H1 (cell line): ENCODE results near the gene GALNT1. TPM values are rescaled to one million over a fixed set of nuclear protein-coding genes. Genes with fewer than 3 reads are reported as not detected.

ENCODE experiments used
- CTCF ChIA-PET: fragments of 300-600 bp; sonication (Branson Sonifier 250); formaldehyde crosslinking; loops from one replicate; lab custom pipeline; 2021; ENCODE audit not compliant: partially characterized antibody; lab: Charles Lee
- POLR2A ChIA-PET: fragments of 300-600 bp; sonication (Branson Sonifier 250); formaldehyde crosslinking; loops from one replicate; lab custom pipeline; 2021; ENCODE audit warnings: inconsistent platforms; ENCODE audit not compliant: partially characterized antibody; lab: Charles Lee
- DNase-seq, 2 experiments: peaks; one replicate each; pipeline versions ENCODE4 v3.0.0 to v3.0.0-alpha.2; 2010 to 2022; ENCODE audit warnings: low spot score in 2 of 2, low read depth in 1 of 2, mixed read lengths in 1 of 2
- FAIRE-seq: peaks from 2 replicates; lab custom pipeline; 2011; peaks lifted over from hg19 to GRCh38; lab: Jason Lieb, UNC
- H2AFZ ChIP-seq: 2 replicates; pipeline ENCODE4 v1.8.1; 2012; ENCODE audit warnings: low read length, inconsistent platforms
- H2AK5ac ChIP-seq: 2 replicates; pipeline ENCODE4 v1.6.1; 2013; ENCODE audit warnings: low read depth, low read length
- H2BK120ac ChIP-seq: replicated peaks from 2 replicates; pipeline ENCODE3; 2013; ENCODE audit warnings: low read depth, low read length, inconsistent platforms
- H2BK12ac ChIP-seq: 2 replicates; pipeline ENCODE4 v1.6.1; 2013; ENCODE audit warnings: low read depth, low read length
- H2BK15ac ChIP-seq: 2 replicates; pipeline ENCODE4 v1.6.1; 2013; ENCODE audit warnings: low read length
- H2BK20ac ChIP-seq: 2 replicates; pipeline ENCODE4 v1.6.1; 2013; ENCODE audit warnings: low read length
- H2BK5ac ChIP-seq: 2 replicates; pipeline ENCODE4 v1.6.1; 2013; ENCODE audit warnings: low read depth, low read length
- H3K14ac ChIP-seq: 2 replicates; pipeline ENCODE4 v1.6.1; 2013; ENCODE audit warnings: inconsistent platforms; ENCODE audit not compliant: insufficient read length
- H3K18ac ChIP-seq: 2 replicates; pipeline ENCODE4 v1.6.1; 2013; ENCODE audit warnings: low read length; ENCODE audit errors: extremely low read depth
- H3K23ac ChIP-seq: 2 replicates; pipeline ENCODE4 v1.6.1; 2013; ENCODE audit warnings: inconsistent platforms; ENCODE audit not compliant: insufficient read length
- H3K23me2 ChIP-seq: 2 replicates; pipeline ENCODE4 v1.6.1; 2013; ENCODE audit warnings: low read depth, low read length
- H3K27ac ChIP-seq: 2 replicates; pipeline ENCODE4 v1.6.1; 2011; ENCODE audit warnings: low read depth, low read length, inconsistent platforms
- H3K27me3 ChIP-seq, 4 experiments: replicated peaks in 1 of 4; 1 replicate in 1 of 4; 2 replicates in 3 of 4; pipeline versions ENCODE4 v1.6.1 to v1.8.1; 2011 to 2013; ENCODE audit warnings: low read length in 3 of 4, mild to moderate bottlenecking in 3 of 4, inconsistent platforms in 2 of 4, mixed read lengths in 2 of 4, moderate library complexity in 1 of 4; ENCODE audit not compliant: control insufficient read depth in 3 of 4, insufficient read depth in 3 of 4; ENCODE audit errors: extremely low read depth in 1 of 4
- H3K36me3 ChIP-seq, 4 experiments: 2 replicates each; pipeline versions ENCODE4 v1.6.1 to v1.8.1; 2011 to 2013; ENCODE audit warnings: mild to moderate bottlenecking in 4 of 4, low read length in 3 of 4, moderate library complexity in 2 of 4, control low read depth in 1 of 4, inconsistent platforms in 1 of 4; ENCODE audit not compliant: insufficient read depth in 4 of 4, control insufficient read depth in 2 of 4
- H3K4ac ChIP-seq: replicated peaks from 2 replicates; pipeline ENCODE3; 2013; ENCODE audit warnings: low read length, low read depth, mixed read lengths, inconsistent platforms; ENCODE audit not compliant: insufficient read length
- H3K4me1 ChIP-seq, 4 experiments: replicated peaks in 1 of 4; 1 replicate in 1 of 4; 2 replicates in 3 of 4; pipeline versions ENCODE4 v1.6.1 to v1.8.1; 2011 to 2013; ENCODE audit warnings: low read length in 3 of 4, inconsistent platforms in 2 of 4, mixed read lengths in 1 of 4; ENCODE audit not compliant: insufficient read depth in 4 of 4, control insufficient read depth in 3 of 4
- H3K4me2 ChIP-seq, 2 experiments: 2 replicates each; pipeline versions ENCODE4 v1.6.1 to v1.8.1; 2011 to 2013; ENCODE audit warnings: low read depth in 2 of 2, low read length in 2 of 2, control low read depth in 1 of 2, inconsistent platforms in 1 of 2, mild to moderate bottlenecking in 1 of 2; ENCODE audit not compliant: insufficient read depth in 1 of 2
- H3K4me3 ChIP-seq, 4 experiments: fragments of 200-600, 300-600 bp in 1 of 4; sonication (generic), shearing (Covaris generic), sonication (Bioruptor Twin) in 1 of 4; 2 replicates each; pipeline versions ENCODE4 v1.5.1 to v1.8.1; 2011 to 2016; ENCODE audit warnings: low read length in 4 of 4, low read depth in 3 of 4, control low read depth in 2 of 4, inconsistent platforms in 2 of 4, mild to moderate bottlenecking in 2 of 4, mixed read lengths in 1 of 4, moderate library complexity in 1 of 4; ENCODE audit not compliant: insufficient read depth in 2 of 4; ENCODE audit errors: extremely low read depth in 1 of 4
- H3K56ac ChIP-seq: replicated peaks from 2 replicates; pipeline ENCODE3; 2013; ENCODE audit warnings: low read depth, mild to moderate bottlenecking, mixed read lengths, low read length, inconsistent platforms; ENCODE audit not compliant: insufficient read length
- H3K79me1 ChIP-seq: 2 replicates; pipeline ENCODE4 v1.6.1; 2013; ENCODE audit warnings: low read depth, low read length, control low read depth
- H3K79me2 ChIP-seq, 2 experiments: 2 replicates each; pipeline versions ENCODE4 v1.6.1 to v1.8.1; 2012 to 2013; ENCODE audit warnings: low read length in 2 of 2, mild to moderate bottlenecking in 2 of 2, inconsistent platforms in 1 of 2; ENCODE audit not compliant: insufficient read depth in 2 of 2, control insufficient read depth in 1 of 2
- H3K9ac ChIP-seq, 4 experiments: replicated peaks in 1 of 4; 1 replicate in 1 of 4; 2 replicates in 3 of 4; pipeline versions ENCODE4 v1.6.1 to v1.8.1; 2011 to 2013; ENCODE audit warnings: low read depth in 3 of 4, low read length in 3 of 4, control low read depth in 2 of 4, mild to moderate bottlenecking in 2 of 4, moderate library complexity in 2 of 4, inconsistent platforms in 1 of 4; ENCODE audit errors: extremely low read depth in 1 of 4
- H3K9me3 ChIP-seq, 2 experiments: 2 replicates each; pipeline versions ENCODE4 v1.6.1 to v1.8.1; 2012 to 2013; ENCODE audit warnings: mild to moderate bottlenecking in 2 of 2, moderate library complexity in 2 of 2, control low read depth in 1 of 2, inconsistent platforms in 1 of 2, low read depth in 1 of 2, low read length in 1 of 2, mixed read lengths in 1 of 2; ENCODE audit not compliant: insufficient read depth in 2 of 2
- H4K20me1 ChIP-seq, 2 experiments: replicated peaks in 1 of 2; 2 replicates each; pipeline versions ENCODE3 to v1.8.1; 2011 to 2013; ENCODE audit warnings: inconsistent platforms in 2 of 2, low read length in 2 of 2, mild to moderate bottlenecking in 1 of 2; ENCODE audit not compliant: insufficient read depth in 2 of 2, control insufficient read depth in 1 of 2
- H4K5ac ChIP-seq: 2 replicates; pipeline ENCODE4 v1.6.1; 2013; ENCODE audit warnings: low read length, low read depth, mixed read lengths, inconsistent platforms; ENCODE audit not compliant: insufficient read length
- H4K8ac ChIP-seq: 2 replicates; pipeline ENCODE4 v1.8.0; 2013; ENCODE audit warnings: mild to moderate bottlenecking, moderate library complexity, low read length, inconsistent platforms; ENCODE audit not compliant: insufficient read depth; ENCODE audit errors: extremely low read depth
- H4K91ac ChIP-seq: replicated peaks from 2 replicates; pipeline ENCODE3; 2013; ENCODE audit warnings: low read length, mixed read lengths, inconsistent platforms; ENCODE audit not compliant: insufficient read length
- CTCF ChIP-seq, 3 experiments: IDR thresholded peaks; 1 replicate in 2 of 3; 2 replicates in 1 of 3; pipeline versions ENCODE4 v1.5.1 to v1.6.1; 2011; ENCODE audit warnings: low read length in 3 of 3, mild to moderate bottlenecking in 3 of 3, inconsistent platforms in 2 of 3, low read depth in 1 of 3, moderate library complexity in 1 of 3; ENCODE audit not compliant: insufficient read depth in 1 of 3; ENCODE audit errors: control extremely low read depth in 1 of 3
- EZH2 ChIP-seq: fragments of 200-600 bp; sonication (generic); IDR thresholded peaks from 2 replicates; pipeline ENCODE4 v1.7.1; 2012; ENCODE audit warnings: low read depth, mild to moderate bottlenecking, moderate library complexity, low read length, inconsistent platforms; ENCODE audit not compliant: severe bottlenecking
- KDM4A ChIP-seq: IDR thresholded peaks from one replicate; pipeline ENCODE4 v1.7.1; 2012; ENCODE audit warnings: low read depth, mild to moderate bottlenecking, moderate library complexity, low read length, inconsistent platforms; ENCODE audit not compliant: severe bottlenecking
- MAFK ChIP-seq: IDR thresholded peaks from 2 replicates; pipeline ENCODE4 v1.6.1; 2012; ENCODE audit warnings: low read depth, mild to moderate bottlenecking, improper control_type of control experiment, low read length
- POLR2AphosphoS5 ChIP-seq: IDR thresholded peaks from 2 replicates; pipeline ENCODE4 v1.6.1; 2011; ENCODE audit warnings: low read depth, low read length
- SP1 ChIP-seq: IDR thresholded peaks from 2 replicates; pipeline ENCODE4 v1.6.1; 2011; ENCODE audit warnings: low read depth, low read length
- SP2 ChIP-seq: IDR thresholded peaks from 2 replicates; pipeline ENCODE4 v1.6.1; 2012; ENCODE audit warnings: mild to moderate bottlenecking, low read length, inconsistent platforms
- SP4 ChIP-seq: IDR thresholded peaks from 2 replicates; pipeline ENCODE4 v1.6.1; 2012; ENCODE audit warnings: low read length, inconsistent platforms
- SRF ChIP-seq: IDR thresholded peaks from 2 replicates; pipeline ENCODE4 v1.6.1; 2011; ENCODE audit warnings: mild to moderate bottlenecking, low read depth, low read length, moderate library complexity
- TAF1 ChIP-seq: IDR thresholded peaks from 2 replicates; pipeline ENCODE4 v1.6.1; 2011; ENCODE audit warnings: mild to moderate bottlenecking, low read depth, low read length
- TCF12 ChIP-seq: IDR thresholded peaks from 2 replicates; pipeline ENCODE4 v1.6.1; 2011; ENCODE audit warnings: low read depth, mild to moderate bottlenecking, low read length
- polyA plus RNA-seq, 7 experiments: library from polyadenylated mRNA; depleted of rRNA in 3 of 7; stranded (reverse) in 5 of 7; unstranded in 2 of 7; fragments of >200 nt in 5 of 7; fragments of 200-250 nt in 2 of 7; gene quantifications; 1 replicate in 5 of 7; 2 replicates in 1 of 7; 4 replicates in 1 of 7; pipeline versions ENCODE4 v1.2.1 to v1.2.3, GENCODE V29; 2011 to 2013; ENCODE audit warnings: missing spikeins in 2 of 7, mixed read lengths in 2 of 7
- total RNA-seq: library from RNA; stranded (reverse); fragmentation: NEBNext Ultra II Directional; extraction: Animal tissue kit (Norgen Biotek cat#: 25700); gene quantifications from 2 replicates; pipeline ENCODE4 v1.2.1, GENCODE V29; 2021
- TF ChIP-seq, protein P1 (sequence below): IDR thresholded peaks from 2 replicates; pipeline ENCODE4 v1.6.1; 2012; ENCODE audit warnings: inconsistent platforms

GALNT1 gene
- total and polyA plus RNA-seq, 2 of the 8 experiments (the other 6 are each of a cell fraction or from before 2014, with no cell fraction given) = 22.4 to 101 TPM

DNA sequence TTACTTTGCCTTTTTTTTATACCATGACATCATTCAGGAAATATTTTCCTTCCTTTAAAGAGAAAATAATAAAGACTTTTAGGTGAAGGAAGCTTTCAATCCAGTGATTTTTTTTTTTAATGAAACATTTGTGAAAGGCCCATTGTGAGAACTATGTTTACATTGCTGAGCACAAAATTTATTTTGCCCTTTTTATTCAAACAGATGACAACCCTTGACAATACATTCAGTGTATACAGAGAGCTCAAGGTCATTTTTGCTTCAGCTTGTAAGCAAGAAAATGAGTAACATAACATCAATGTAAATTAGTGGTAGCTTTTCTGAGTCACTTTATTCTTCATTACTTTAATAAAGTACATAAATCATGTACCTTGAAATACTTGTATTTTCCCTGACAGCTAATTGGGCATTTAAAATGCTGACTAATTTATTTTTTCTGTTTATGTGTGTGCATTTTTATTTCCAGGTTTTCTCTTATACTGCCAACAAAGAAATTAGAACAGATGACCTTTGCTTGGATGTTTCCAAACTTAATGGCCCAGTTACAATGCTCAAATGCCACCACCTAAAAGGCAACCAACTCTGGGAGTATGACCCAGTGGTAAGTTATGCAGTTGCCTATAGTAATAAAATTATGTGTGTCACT, 121.6 kb downstream of the GALNT1 start:
- no peak overlapping the region for H4K5ac ChIP-seq
- H2BK20ac ChIP-seq = no peak overlapping the region
- H3K36me3 ChIP-seq = no peaks in the 10 kb centered on the region
- no peaks in the 10 kb centered on the region for H3K23me2 ChIP-seq
- H4K20me1 ChIP-seq = no peaks in the 10 kb centered on the region
- no peak overlapping the region for H3K18ac ChIP-seq
- no peaks in the 10 kb centered on the region for H3K79me1 ChIP-seq
- ChIA-PET CTCF (interaction anchor here (0.8 kb wide), 1 partner anchor 314 kb away, joined by 3 read pairs; no protein-coding TSS in a partner anchor), POLR2A (interaction anchor here (0.6 kb wide), 1 partner anchor 49 kb away, joined by 3 read pairs; no protein-coding TSS in a partner anchor)
- H2BK15ac ChIP-seq = no peak overlapping the region
- no peak for DNase-seq
- FAIRE-seq = no peak
- no peak overlapping the region for H3K4ac ChIP-seq
- no peaks in the 10 kb centered on the region for H3K9me3 ChIP-seq
- no peak overlapping the region for H2BK12ac ChIP-seq
- no peak overlapping the region for H3K23ac ChIP-seq
- H3K27me3 ChIP-seq = no peaks in the 10 kb centered on the region
- H3K9ac ChIP-seq = no peak overlapping the region
- no peak overlapping the region for H3K27ac ChIP-seq
- no peak overlapping the region for H2AFZ ChIP-seq
- no peak overlapping the region for H2AK5ac ChIP-seq
- H2BK5ac ChIP-seq = no peak overlapping the region
- no peak overlapping the region for H4K91ac ChIP-seq
- no peak overlapping the region for H2BK120ac ChIP-seq
- H3K4me1 ChIP-seq = peaks cover 0 to 2% (median 0%) of the 10 kb centered on the region in 4 experiments; a peak in 1 of 7 replicates
- H3K4me2 ChIP-seq = no peak overlapping the region
- H4K8ac ChIP-seq = no peak overlapping the region
- H3K56ac ChIP-seq = no peak overlapping the region
- H3K14ac ChIP-seq = no peak overlapping the region
- H3K79me2 ChIP-seq = no peaks in the 10 kb centered on the region
- no peak overlapping the region for H3K4me3 ChIP-seq
- TF ChIP-seq TAF1 (no peak), EZH2 (no peak), SP2 (no peak), SP1 (no peak), KDM4A (no peak), MAFK (no peak), POLR2AphosphoS5 (no peak), SP4 (no peak), TCF12 (no peak), SRF (no peak), CTCF (IDR thresholded peaks at IDR 0.05; ENCODE audit: control extremely low read depth in 1 of 3, insufficient read depth in 1 of 3, low read depth in 1 of 3, low read length in 3 of 3) (no peak)
- TF ChIP-seq, protein P1, sequence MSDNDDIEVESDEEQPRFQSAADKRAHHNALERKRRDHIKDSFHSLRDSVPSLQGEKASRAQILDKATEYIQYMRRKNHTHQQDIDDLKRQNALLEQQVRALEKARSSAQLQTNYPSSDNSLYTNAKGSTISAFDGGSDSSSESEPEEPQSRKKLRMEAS = no peak
